ENCODE measurements around the gene CDK14.

GRCh38 chr7:90857603-90858002 lies 261.5 kb downstream of the CDK14 start:
- TF ChIP-seq CTCF (IDR thresholded peaks at IDR 0.05 in 2 of 3, conservative IDR thresholded peaks at IDR 0.05 in 1 of 3; ENCODE audit: control insufficient read depth in 2 of 3, extremely low read depth in 1 of 3, insufficient read depth in 1 of 3, low read depth in 3 of 3, low read length in 3 of 3) (peak in 1 of 3 experiments; percentile 35; a peak in 1 of 6 replicates), ZNF24 (IDR thresholded peaks at IDR 0.05) (no peak), IKZF1 (conservative IDR thresholded peaks at IDR 0.05) (no peak), MAX (IDR thresholded peaks at IDR 0.05; ENCODE audit: low read depth, low read length) (no peak), YBX1 (IDR thresholded peaks at IDR 0.05) (no peak), GABPA (IDR thresholded peaks at IDR 0.05; ENCODE audit: low read depth) (no peak)

All from GM12878 (cell line).